Measurements from ENCODE around the gene DNAJA4.

DNAJA4 gene

GRCh38 chr15:78280319-78281072, 16.1 kb downstream of the DNAJA4 start:
- no peak for DNase-seq (ENCODE audit: low read depth in 2 of 2)

DNA sequence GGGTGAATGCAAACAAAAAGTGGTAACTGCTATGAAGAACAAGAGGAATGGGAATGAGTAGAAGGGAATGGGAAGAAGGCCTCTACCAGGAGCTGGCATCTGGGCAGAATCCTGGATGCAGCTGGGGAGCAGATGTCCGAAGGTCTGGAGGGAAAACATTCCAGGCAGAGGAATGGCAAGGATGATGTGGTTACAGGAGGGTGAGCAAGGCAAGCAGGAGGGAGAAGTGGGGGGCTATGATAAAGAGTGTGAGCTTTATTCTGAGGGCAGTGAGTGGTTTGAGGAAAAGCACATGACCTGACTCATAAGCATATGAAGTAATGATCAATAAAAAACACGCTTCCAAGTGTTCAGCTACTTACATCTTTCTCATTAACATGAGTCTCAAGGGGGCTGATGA, 18.0 kb downstream of the DNAJA4 start:
- DNase-seq (ENCODE audit: low read depth in 2 of 2), result no peak

GRCh38 chr15:78284758-78285157, 20.4 kb downstream of the DNAJA4 start:
- no peak for DNase-seq (ENCODE audit: low read depth in 2 of 2)

GRCh38 chr15:78290222-78290621, 25.9 kb downstream of the DNAJA4 start:
- no peak for DNase-seq (ENCODE audit: low read depth in 2 of 2)

GRCh38 chr15:78291052-78291451, 26.7 kb downstream of the DNAJA4 start:
- DNase-seq (ENCODE audit: low read depth in 2 of 2), result no peak

DNA sequence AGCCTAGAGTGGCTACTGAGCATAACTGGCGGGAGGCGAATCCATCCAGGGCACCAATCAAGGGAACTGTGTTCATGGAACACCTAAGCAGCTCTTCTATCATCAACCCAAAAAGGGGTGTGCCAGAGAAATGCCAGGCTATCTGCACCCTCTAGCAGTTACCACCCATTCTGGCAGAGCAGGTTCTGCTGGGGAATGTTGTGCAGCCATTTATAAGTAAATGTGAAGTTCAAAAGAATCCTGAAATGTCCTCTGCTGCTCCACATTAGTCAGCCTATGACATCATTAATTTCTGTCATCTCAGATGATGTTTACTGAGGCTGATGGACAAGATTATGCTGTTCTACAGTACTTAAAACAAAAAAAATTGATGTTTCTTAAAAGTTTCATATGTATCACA, 27.3 kb downstream of the DNAJA4 start:
- DNase-seq (ENCODE audit: low read depth in 2 of 2), result no peak

- DNase-seq (ENCODE audit: low read depth in 2 of 2), result no peak
Measured at GRCh38 chr15:78292219-78292618, 27.9 kb downstream of the DNAJA4 start.

GRCh38 chr15:78299101-78299930, 35.0 kb downstream of the DNAJA4 start, which contains the start of gene SKIC8:
Gene SKIC8, minus strand, starts transcription at chr15:78299609. Its CDS starts 3,923 bp downstream, at chr15:78295686.
- DNase-seq (ENCODE audit: low read depth in 2 of 2), result peak; percentile 72 to 74

- DNase-seq (ENCODE audit: low read depth in 2 of 2), result no peak
Measured at GRCh38 chr15:78301326-78301725, 37.0 kb downstream of the DNAJA4 start.

GRCh38 chr15:78301828-78302227, 37.5 kb downstream of the DNAJA4 start:
- DNase-seq (ENCODE audit: low read depth in 2 of 2), result no peak

DNA sequence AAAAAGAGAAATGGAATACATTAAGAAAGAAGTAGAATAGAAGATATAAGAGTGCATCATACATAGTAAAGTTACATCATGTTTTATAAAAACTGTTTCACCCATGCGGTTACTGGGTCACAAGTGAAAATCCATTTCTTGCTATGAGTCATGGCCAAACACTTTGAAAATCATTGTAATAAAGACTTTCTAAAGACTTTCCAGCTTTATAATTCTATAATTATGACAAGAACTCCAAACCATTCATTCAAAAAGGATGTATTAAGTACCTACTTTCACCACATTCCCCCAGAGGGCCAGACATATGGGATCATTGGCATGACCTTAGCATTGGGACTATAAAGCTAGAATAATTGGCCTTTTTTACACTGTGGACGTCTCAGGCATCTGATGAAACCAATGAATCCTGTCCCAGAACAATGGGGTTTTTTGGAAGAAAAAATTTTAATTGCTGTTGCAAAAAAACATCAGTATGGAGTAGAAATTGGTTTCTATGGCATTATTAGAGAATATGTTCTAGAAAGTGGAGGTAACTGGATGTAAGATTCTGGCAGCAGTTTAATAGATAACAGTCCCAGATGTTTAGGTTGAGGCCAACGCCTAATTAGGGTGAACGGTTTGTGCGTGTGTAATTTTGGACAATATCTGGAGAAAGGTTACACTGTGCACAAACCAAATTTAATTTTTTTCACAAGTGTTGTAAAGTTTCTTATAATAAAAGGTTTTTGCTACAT, 38.4 kb downstream of the DNAJA4 start:
- no peak for DNase-seq (ENCODE audit: low read depth in 2 of 2)

- DNase-seq (ENCODE audit: low read depth in 2 of 2), result no peak
Measured at GRCh38 chr15:78304216-78305066, 40.1 kb downstream of the DNAJA4 start.

DNA sequence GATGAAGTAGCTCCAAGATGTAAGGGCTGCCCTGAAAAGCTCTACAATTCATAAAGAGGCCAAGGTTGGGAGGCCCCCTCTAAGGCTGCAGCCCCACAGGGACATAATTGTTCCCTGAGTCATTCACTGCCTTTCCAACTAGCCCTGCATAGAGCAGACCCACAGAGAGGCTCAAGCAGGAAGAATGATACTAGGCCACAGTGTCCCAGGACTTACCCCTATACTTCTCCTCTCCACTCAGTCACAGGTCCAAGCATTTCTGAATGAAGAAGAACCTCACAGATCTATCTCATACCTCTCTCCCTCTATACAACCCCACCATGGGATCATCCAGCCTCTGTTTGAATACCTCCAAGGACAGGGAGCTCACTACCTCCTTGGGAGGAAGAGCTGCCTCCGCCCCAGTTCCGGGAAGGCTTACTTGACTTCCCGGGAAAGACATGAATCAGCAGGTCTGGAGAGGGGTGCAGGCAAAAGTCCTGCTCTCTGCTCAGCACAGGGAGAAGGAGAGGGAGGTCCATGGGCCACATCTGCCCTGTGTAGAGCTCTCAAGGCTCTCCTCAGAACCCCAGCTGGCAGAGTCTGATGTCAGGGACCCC, 41.9 kb downstream of the DNAJA4 start:
- DNase-seq (ENCODE audit: low read depth in 2 of 2), result no peak

DNA sequence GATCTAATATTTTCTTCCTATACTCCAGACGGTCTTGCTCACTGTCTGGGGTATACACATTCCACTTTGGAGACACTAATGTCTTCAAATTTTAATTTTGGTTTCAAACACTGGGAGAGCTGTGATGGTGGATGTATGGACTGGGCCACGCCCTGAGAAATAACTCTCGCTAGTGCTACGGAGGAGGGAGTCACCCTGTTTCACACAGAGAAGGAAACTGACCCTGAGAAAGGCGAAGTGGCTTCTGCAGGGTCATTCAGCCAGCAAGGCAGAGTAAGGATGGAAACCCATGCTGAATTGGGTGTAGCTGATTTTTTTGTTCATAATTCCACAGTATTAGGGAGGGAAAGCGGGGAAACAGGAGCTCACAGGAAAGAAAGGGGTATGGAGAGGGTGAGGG, 43.6 kb downstream of the DNAJA4 start:
- no peak for DNase-seq (ENCODE audit: low read depth in 2 of 2)

GRCh38 chr15:78308422-78309032, 44.2 kb downstream of the DNAJA4 start:
- DNase-seq (ENCODE audit: low read depth in 2 of 2), result peak in 1 of 2 donors; percentile 13

DNA sequence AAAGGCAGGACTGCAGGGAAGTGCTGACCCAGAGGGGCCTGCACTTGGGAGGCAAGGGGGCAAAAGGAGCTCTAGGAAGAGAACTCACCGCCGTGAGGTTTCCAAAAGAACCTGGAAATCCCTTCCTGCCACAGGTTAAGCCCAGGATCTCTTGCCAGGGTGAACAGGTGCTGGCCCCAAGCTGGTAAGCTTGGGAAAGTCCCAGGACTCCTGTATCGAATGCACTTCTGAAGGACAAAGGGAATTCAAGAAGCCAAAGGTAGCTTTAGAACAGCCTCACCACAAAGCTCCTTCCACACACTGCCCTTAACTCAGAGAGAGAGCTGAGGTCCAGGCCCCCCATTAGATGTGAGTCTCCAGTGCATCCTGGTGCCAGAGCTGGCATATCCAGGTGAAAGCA, 46.9 kb downstream of the DNAJA4 start:
- DNase-seq (ENCODE audit: low read depth in 2 of 2), result no peak

- DNase-seq (ENCODE audit: low read depth in 2 of 2), result no peak
Measured at GRCh38 chr15:78312536-78312935, 48.2 kb downstream of the DNAJA4 start.

DNA sequence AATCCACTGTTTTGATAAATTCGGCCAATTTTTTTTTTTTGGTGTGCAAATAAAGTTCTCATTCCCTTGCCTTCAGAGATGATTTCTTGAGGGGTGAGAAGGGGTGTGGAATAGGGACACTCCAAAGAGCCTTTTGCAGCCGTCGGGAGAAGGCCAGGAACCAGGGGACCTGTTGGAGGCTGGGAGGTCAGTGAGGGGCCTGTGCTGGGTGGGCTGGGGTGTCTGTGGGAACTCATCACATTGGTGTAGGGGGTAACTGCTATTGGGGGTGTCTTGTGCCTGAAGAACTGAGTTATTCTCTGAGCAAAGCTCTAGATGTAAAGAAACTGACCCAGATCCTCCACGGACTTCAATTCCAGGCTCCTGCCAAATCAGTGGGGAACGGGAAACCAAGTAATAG, 48.6 kb downstream of the DNAJA4 start:
- DNase-seq (ENCODE audit: low read depth in 2 of 2), result no peak

- no peak for DNase-seq (ENCODE audit: low read depth in 2 of 2)
Measured at GRCh38 chr15:78313383-78313782, 49.0 kb downstream of the DNAJA4 start.

DNA sequence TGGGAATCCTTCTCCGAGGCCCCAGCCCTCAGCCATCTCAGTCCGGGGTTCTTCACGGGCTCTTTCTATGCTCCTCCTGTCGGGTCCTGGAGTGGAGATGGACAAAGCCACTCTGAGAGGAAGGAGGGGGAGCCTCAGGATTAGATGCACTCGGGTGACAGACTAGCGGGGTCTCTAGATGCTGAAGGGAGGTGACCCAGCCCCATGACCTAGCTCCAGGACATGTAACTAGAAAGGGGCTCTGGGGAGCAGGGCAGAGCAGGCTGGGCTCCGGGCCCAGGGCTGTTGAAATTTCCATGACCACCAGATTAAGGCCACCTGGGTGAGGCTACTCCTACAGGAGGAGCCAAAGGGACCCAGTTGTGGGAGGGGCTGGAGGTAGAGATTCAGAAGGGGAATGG, 49.8 kb downstream of the DNAJA4 start:
- no peak for DNase-seq (ENCODE audit: low read depth in 2 of 2)
